ENCODE data around the gene SIRT6. TPM values are rescaled to one million over a fixed set of nuclear protein-coding genes. Genes with fewer than 3 reads are reported as not detected.
"Not testable (repeated sequence)": the region's sequence is repeated elsewhere in the genome, so short reads cannot be mapped to it uniquely, and the experiment has no call there.

The SIRT6 gene
- total RNA-seq: 10 to 100 TPM; 13.2 to 54.1 TPM

- intact Hi-C loops (cut with DNase I): loop anchor here (10.0 kb wide), 1 partner anchor 177 kb away; the partner anchor contains the start of gene PIAS4
- TF ChIP-seq POLR2A (IDR thresholded peaks at IDR 0.05): peak; percentile 37 to 80 (median 77)
- TF ChIP-seq CTCF (IDR thresholded peaks at IDR 0.05): no peak
- Histone ChIP-seq H3K4me3 (peak within 1 kb of the TSS; percentile 72 to 95), H3K27me3 (no peaks in the 10 kb centered on the region), H3K36me3 (replicated peaks in 1 of 2; ENCODE audit: insufficient read depth in 1 of 2, low read depth in 2 of 2) (no peaks in the 10 kb centered on the region), H3K4me1 (peaks cover 30% of the 10 kb centered on the region), H3K9me3 (no peaks in the 10 kb centered on the region), H3K27ac (peak within 1 kb of the TSS; percentile 64 to 91 (median 84))
- WGBS, 2 donors: 0 to 1% methylated on average over 10 to 58 of the region's 58 CpGs
- ATAC-seq (peak; percentile 94), DNase-seq (peak; percentile 97)
These were observed at the start of gene SIRT6, which contains the start of gene ANKRD24 for GRCh38 chr19:4182084-4182810. Gene SIRT6, minus strand, starts transcription at chr19:4182563. Its CDS starts 24 bp downstream, at chr19:4182539. Gene ANKRD24, plus strand, starts transcription at chr19:4182689. Its CDS starts 3,737 bp downstream, at chr19:4186426.

GRCh38 chr19:4232139-4232538 is 49.8 kb upstream of the SIRT6 start:
- not testable (repeated sequence) for H3K27me3 ChIP-seq

GRCh38 chr19:4231521-4231920 is 49.2 kb upstream of the SIRT6 start:
- intact Hi-C loops (cut with DNase I); H3K27me3 ChIP-seq: not testable (repeated sequence)
- 68 to 89% methylated on average over 6 of the region's 6 CpGs for WGBS, 2 donors

More at GRCh38 chr19:4232139-4232538, 49.8 kb upstream of the SIRT6 start:
- ATAC-seq; H3K4me3 ChIP-seq; H3K4me1 ChIP-seq; H3K36me3 ChIP-seq (replicated peaks in 1 of 2; ENCODE audit: insufficient read depth in 1 of 2, low read depth in 2 of 2); DNase-seq; H3K9me3 ChIP-seq; H3K27ac ChIP-seq; intact Hi-C loops (cut with DNase I): not testable (repeated sequence)
- 61 to 81% methylated on average over 4 to 5 of the region's 5 CpGs for WGBS, 2 donors

GRCh38 chr19:4230237-4230636 is 47.9 kb upstream of the SIRT6 start:
- WGBS, 2 donors: 71 to 76% methylated on average over 6 of the region's 6 CpGs
- H3K9me3 ChIP-seq; intact Hi-C loops (cut with DNase I); H3K4me1 ChIP-seq; ATAC-seq; H3K27ac ChIP-seq; H3K27me3 ChIP-seq; DNase-seq; H3K4me3 ChIP-seq; H3K36me3 ChIP-seq (replicated peaks in 1 of 2; ENCODE audit: insufficient read depth in 1 of 2, low read depth in 2 of 2): not testable (repeated sequence)

More at GRCh38 chr19:4231521-4231920, 49.2 kb upstream of the SIRT6 start:
- not testable (repeated sequence) for ATAC-seq; H3K9me3 ChIP-seq; H3K36me3 ChIP-seq (replicated peaks in 1 of 2; ENCODE audit: insufficient read depth in 1 of 2, low read depth in 2 of 2); H3K27ac ChIP-seq; DNase-seq; H3K4me3 ChIP-seq; H3K4me1 ChIP-seq

- H3K4me1 ChIP-seq: no peaks in the 10 kb centered on the region
- H3K9me3 ChIP-seq: no peaks in the 10 kb centered on the region
- H3K27me3 ChIP-seq: peaks cover 0 to 6% of the 10 kb centered on the region in 2 donors
- intact Hi-C loops (cut with DNase I): no loop called here
- H3K36me3 ChIP-seq (replicated peaks in 1 of 2; ENCODE audit: insufficient read depth in 1 of 2, low read depth in 2 of 2): no peaks in the 10 kb centered on the region
- H3K4me3 ChIP-seq: no peak within 1 kb of the TSS
- TF ChIP-seq POLR2A (IDR thresholded peaks at IDR 0.05) (no peak), CTCF (IDR thresholded peaks at IDR 0.05) (no peak)
- ATAC-seq (peak; percentile 27), DNase-seq (peak in 2 of 4 donors; percentile 7 to 22)
- 17 to 19% methylated on average over 7 to 15 of the region's 19 CpGs for WGBS, 2 donors
- H3K27ac ChIP-seq: no peak within 1 kb of the TSS
These were observed 47.0 kb upstream of the SIRT6 start, which contains the start of gene EBI3 for GRCh38 chr19:4229179-4229931. Gene EBI3, plus strand, starts transcription at chr19:4229523. Its CDS starts 28 bp downstream, at chr19:4229551.

- no peak overlapping the region for H3K4me3 ChIP-seq
- intact Hi-C loops (cut with DNase I): no loop called here
- H3K27me3 ChIP-seq: peaks cover 0 to 6% of the 10 kb centered on the region in 2 donors
- DNase-seq: no peak
- H3K4me1 ChIP-seq: no peaks in the 10 kb centered on the region
- 37 to 49% methylated on average over 2 of the region's 2 CpGs for WGBS, 2 donors
- no peaks in the 10 kb centered on the region for H3K36me3 ChIP-seq (replicated peaks in 1 of 2; ENCODE audit: insufficient read depth in 1 of 2, low read depth in 2 of 2)
- H3K9me3 ChIP-seq: no peaks in the 10 kb centered on the region
- H3K27ac ChIP-seq: no peak overlapping the region
- TF ChIP-seq POLR2A (IDR thresholded peaks at IDR 0.05): no peak
- TF ChIP-seq CTCF (IDR thresholded peaks at IDR 0.05): no peak
- no peak for ATAC-seq
These were observed 46.4 kb upstream of the SIRT6 start for GRCh38 chr19:4228765-4229178.
